ENCODE results near the gene SPINDOC. TPM values are rescaled to one million over a fixed set of nuclear protein-coding genes. Genes with fewer than 3 reads are reported as not detected.

Gene SPINDOC
- 17.5 TPM for total RNA-seq
- polyA plus RNA-seq = 11.7 TPM
- long read RNA-seq, donor 1 = 0 reads
- long read RNA-seq, donor 2 = 0 reads
- long read RNA-seq, donor 3, transcript SPINDOC-201 (6 exons, 2,024 nt) = major isoform, 11 of 16 reads
- long read RNA-seq, donor 3, partial matches to known transcripts = 5 of 16 reads
- long read RNA-seq, donor 3, other reads (novel, unspliced or antisense) = 0 of 16 reads
- long read RNA-seq, donor 4, partial matches to known transcripts = 0 of 1 reads
- long read RNA-seq, donor 4, other reads (novel, unspliced or antisense) = 0 of 1 reads
- long read RNA-seq, donor 5, transcript SPINDOC-201 (6 exons, 2,024 nt) = major isoform, 8 of 26 reads
- long read RNA-seq, donor 5, partial matches to known transcripts = 18 of 26 reads
- long read RNA-seq, donor 5, other reads (novel, unspliced or antisense) = 0 of 26 reads
- long read RNA-seq, donor 6, transcript SPINDOC-201 (6 exons, 2,024 nt) = major isoform, 5 of 5 reads
- long read RNA-seq, donor 6, partial matches to known transcripts = 0 of 5 reads
- long read RNA-seq, donor 6, other reads (novel, unspliced or antisense) = 0 of 5 reads
- long read RNA-seq, donor 7, partial matches to known transcripts = 6 of 10 reads
- long read RNA-seq, donor 7, other reads (novel, unspliced or antisense) = 0 of 10 reads
- long read RNA-seq, donor 8, partial matches to known transcripts = 0 of 1 reads
- long read RNA-seq, donor 8, other reads (novel, unspliced or antisense) = 0 of 1 reads
- long read RNA-seq, donor 9, partial matches to known transcripts = 0 of 4 reads
- long read RNA-seq, donor 9, other reads (novel, unspliced or antisense) = 0 of 4 reads
- long read RNA-seq, donor 10, partial matches to known transcripts = 5 of 7 reads
- long read RNA-seq, donor 10, other reads (novel, unspliced or antisense) = 0 of 7 reads

DNA sequence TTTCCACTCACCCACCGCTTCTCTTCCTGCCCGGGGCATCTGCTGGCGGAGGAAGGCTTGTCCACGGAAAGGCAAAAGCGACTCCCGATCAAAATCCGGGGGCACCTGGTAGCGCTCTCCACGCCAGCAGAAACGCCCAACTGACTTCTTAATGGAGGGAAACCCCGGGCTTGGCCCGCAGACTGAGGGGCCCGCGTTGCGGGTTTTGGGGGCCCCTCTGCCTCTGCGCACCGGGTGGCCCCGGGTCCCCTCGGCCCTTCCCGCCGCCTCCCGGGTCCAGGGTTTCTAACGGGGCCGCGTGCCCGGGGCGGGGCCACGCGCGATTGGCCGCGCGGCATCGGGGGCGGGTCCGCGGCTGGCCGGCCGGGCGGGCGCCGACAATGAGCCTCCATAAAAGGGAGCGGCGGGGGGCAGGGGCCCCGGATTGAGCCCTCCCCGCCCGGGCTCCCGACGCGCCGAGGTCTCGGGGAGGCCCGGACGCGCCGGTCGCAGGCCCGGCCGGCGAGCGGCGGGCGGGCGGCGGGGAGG, at the start of gene SPINDOC:
Gene SPINDOC, plus strand, starts transcription at position 422 of the 528 bp plus-strand sequence. CDS start 231 bp downstream, outside the sequence.
- Histone ChIP-seq H3K27ac (ENCODE audit: low read depth in 1 of 2, low read length in 1 of 2) (peak within 1 kb of the TSS; percentile 15 to 53), H3K9me3 (ENCODE audit: control insufficient read depth in 2 of 2, insufficient read depth in 1 of 2, low read length in 1 of 2) (no peaks in the 10 kb centered on the region), H3K27me3 (ENCODE audit: control insufficient read depth in 2 of 2, insufficient read depth in 1 of 2, low read length in 1 of 2) (peaks cover 0 to 9% of the 10 kb centered on the region in 2 donors), H3K4me3 (ENCODE audit: low read length in 2 of 2) (peak within 1 kb of the TSS; percentile 78 to 90), H3K4me1 (ENCODE audit: control insufficient read depth in 2 of 2, insufficient read depth in 2 of 2, low read length in 2 of 2) (peaks cover 9 to 18% of the 10 kb centered on the region in 2 donors), H3K36me3 (ENCODE audit: control insufficient read depth in 2 of 2, insufficient read depth in 2 of 2, low read length in 1 of 2) (peaks cover 17 to 25% of the 10 kb centered on the region in 2 donors)
- DNase-seq (ENCODE audit: low read depth in 6 of 9, low spot score in 9 of 9) = peak in 5 of 9 donors; percentile 28 to 67 (median 41)
- WGBS = under 1% methylated on average over 65 of the region's 65 CpGs

- H3K36me3 ChIP-seq (ENCODE audit: control insufficient read depth in 2 of 2, insufficient read depth in 2 of 2, low read length in 1 of 2) = peaks cover 32 to 39% of the 10 kb centered on the region in 2 donors
- H3K27ac ChIP-seq (ENCODE audit: low read depth in 1 of 2, low read length in 1 of 2) = no peak overlapping the region
- no peaks in the 10 kb centered on the region for H3K27me3 ChIP-seq (ENCODE audit: control insufficient read depth in 2 of 2, insufficient read depth in 1 of 2, low read length in 1 of 2)
- H3K4me1 ChIP-seq (ENCODE audit: control insufficient read depth in 2 of 2, insufficient read depth in 2 of 2, low read length in 2 of 2) = peaks cover 7 to 20% of the 10 kb centered on the region in 2 donors
- no peak for DNase-seq (ENCODE audit: low read depth in 6 of 9, low spot score in 9 of 9)
- WGBS = 96% methylated on average over 82 of the region's 82 CpGs
- H3K4me3 ChIP-seq (ENCODE audit: low read length in 2 of 2) = no peak overlapping the region
- H3K9me3 ChIP-seq (ENCODE audit: control insufficient read depth in 2 of 2, insufficient read depth in 1 of 2, low read length in 1 of 2) = no peaks in the 10 kb centered on the region
These were observed 49.5 kb upstream of the SPINDOC start for GRCh38 chr11:63763496-63764339.

- Histone ChIP-seq H3K27me3 (ENCODE audit: control insufficient read depth in 2 of 2, insufficient read depth in 1 of 2, low read length in 1 of 2) (peaks cover 0 to 1% of the 10 kb centered on the region in 2 donors), H3K9me3 (ENCODE audit: control insufficient read depth in 2 of 2, insufficient read depth in 1 of 2, low read length in 1 of 2) (no peaks in the 10 kb centered on the region), H3K4me1 (ENCODE audit: control insufficient read depth in 2 of 2, insufficient read depth in 2 of 2, low read length in 2 of 2) (peaks cover 7 to 20% of the 10 kb centered on the region in 2 donors), H3K4me3 (ENCODE audit: low read length in 2 of 2) (no peak overlapping the region), H3K27ac (ENCODE audit: low read depth in 1 of 2, low read length in 1 of 2) (no peak overlapping the region), H3K36me3 (ENCODE audit: control insufficient read depth in 2 of 2, insufficient read depth in 2 of 2, low read length in 1 of 2) (peaks cover 31 to 38% of the 10 kb centered on the region in 2 donors)
- WGBS = 97% methylated on average over 23 of the region's 23 CpGs
- no peak for DNase-seq (ENCODE audit: low read depth in 6 of 9, low spot score in 9 of 9)
These were observed 48.9 kb upstream of the SPINDOC start for GRCh38 chr11:63764340-63764678.

GRCh38 chr11:63764679-63765647, 48.3 kb upstream of the SPINDOC start:
- Histone ChIP-seq H3K4me1 (ENCODE audit: control insufficient read depth in 2 of 2, insufficient read depth in 2 of 2, low read length in 2 of 2) (peaks cover 12 to 24% of the 10 kb centered on the region in 2 donors), H3K9me3 (ENCODE audit: control insufficient read depth in 2 of 2, insufficient read depth in 1 of 2, low read length in 1 of 2) (no peaks in the 10 kb centered on the region), H3K27me3 (ENCODE audit: control insufficient read depth in 2 of 2, insufficient read depth in 1 of 2, low read length in 1 of 2) (peaks cover 3 to 8% of the 10 kb centered on the region in 2 donors), H3K27ac (ENCODE audit: low read depth in 1 of 2, low read length in 1 of 2) (no peak overlapping the region), H3K4me3 (ENCODE audit: low read length in 2 of 2) (no peak overlapping the region), H3K36me3 (ENCODE audit: control insufficient read depth in 2 of 2, insufficient read depth in 2 of 2, low read length in 1 of 2) (peaks cover 28 to 38% of the 10 kb centered on the region in 2 donors)
- no peak for DNase-seq (ENCODE audit: low read depth in 6 of 9, low spot score in 9 of 9)
- 97% methylated on average over 30 of the region's 30 CpGs for WGBS

GRCh38 chr11:63765688-63766241, 47.5 kb upstream of the SPINDOC start:
- Histone ChIP-seq H3K36me3 (ENCODE audit: control insufficient read depth in 2 of 2, insufficient read depth in 2 of 2, low read length in 1 of 2) (peaks cover 22 to 38% of the 10 kb centered on the region in 2 donors), H3K27me3 (ENCODE audit: control insufficient read depth in 2 of 2, insufficient read depth in 1 of 2, low read length in 1 of 2) (peaks cover 9 to 16% of the 10 kb centered on the region in 2 donors), H3K4me1 (ENCODE audit: control insufficient read depth in 2 of 2, insufficient read depth in 2 of 2, low read length in 2 of 2) (peaks cover 13 to 32% of the 10 kb centered on the region in 2 donors), H3K27ac (ENCODE audit: low read depth in 1 of 2, low read length in 1 of 2) (no peak overlapping the region), H3K9me3 (ENCODE audit: control insufficient read depth in 2 of 2, insufficient read depth in 1 of 2, low read length in 1 of 2) (no peaks in the 10 kb centered on the region), H3K4me3 (ENCODE audit: low read length in 2 of 2) (no peak overlapping the region)
- DNase-seq (ENCODE audit: low read depth in 6 of 9, low spot score in 9 of 9) = no peak
- WGBS = 95% methylated on average over 18 of the region's 18 CpGs

DNA sequence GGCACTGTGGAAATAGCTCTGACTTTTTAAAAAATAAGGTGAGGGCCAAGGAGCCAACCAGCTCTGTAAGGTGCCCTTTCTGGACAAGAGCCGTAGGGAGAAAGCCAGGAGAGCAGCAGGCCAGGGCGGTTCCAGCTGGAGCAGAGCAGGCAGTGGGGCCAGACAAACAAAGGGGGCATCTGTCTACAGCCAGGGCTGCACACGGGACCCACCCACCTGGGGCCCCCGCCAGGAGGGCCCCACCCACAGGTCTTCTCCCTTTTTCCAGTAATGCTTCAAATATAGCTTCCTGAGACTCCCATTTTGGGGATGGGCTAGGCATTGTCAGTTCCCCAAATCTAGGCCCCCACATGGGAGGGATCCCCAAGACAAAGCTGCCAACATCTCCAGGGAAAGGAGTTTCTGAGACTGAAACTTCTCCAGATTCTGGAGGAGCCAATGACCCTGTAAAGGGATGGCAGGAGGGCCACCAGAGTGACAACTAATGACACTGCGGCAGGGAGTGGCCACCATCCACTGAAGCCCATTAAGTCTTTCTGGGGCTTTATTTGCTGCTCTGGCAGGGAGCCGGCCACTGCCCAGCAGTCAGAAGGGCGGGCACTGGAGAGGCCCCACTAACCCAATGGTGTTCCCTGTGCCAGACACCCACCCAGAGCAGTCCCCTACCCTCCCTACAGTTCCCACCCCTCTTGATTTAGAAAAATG, 46.6 kb upstream of the SPINDOC start:
- peaks cover 13 to 24% of the 10 kb centered on the region in 2 donors for H3K27me3 ChIP-seq (ENCODE audit: control insufficient read depth in 2 of 2, insufficient read depth in 1 of 2, low read length in 1 of 2)
- 94% methylated on average over 7 of the region's 7 CpGs for WGBS
- H3K4me3 ChIP-seq (ENCODE audit: low read length in 2 of 2) = no peak overlapping the region
- H3K9me3 ChIP-seq (ENCODE audit: control insufficient read depth in 2 of 2, insufficient read depth in 1 of 2, low read length in 1 of 2) = no peaks in the 10 kb centered on the region
- no peak for DNase-seq (ENCODE audit: low read depth in 6 of 9, low spot score in 9 of 9)
- peaks cover 12 to 31% of the 10 kb centered on the region in 2 donors for H3K36me3 ChIP-seq (ENCODE audit: control insufficient read depth in 2 of 2, insufficient read depth in 2 of 2, low read length in 1 of 2)
- no peak overlapping the region for H3K27ac ChIP-seq (ENCODE audit: low read depth in 1 of 2, low read length in 1 of 2)
- H3K4me1 ChIP-seq (ENCODE audit: control insufficient read depth in 2 of 2, insufficient read depth in 2 of 2, low read length in 2 of 2) = peaks cover 13 to 34% of the 10 kb centered on the region in 2 donors

DNA sequence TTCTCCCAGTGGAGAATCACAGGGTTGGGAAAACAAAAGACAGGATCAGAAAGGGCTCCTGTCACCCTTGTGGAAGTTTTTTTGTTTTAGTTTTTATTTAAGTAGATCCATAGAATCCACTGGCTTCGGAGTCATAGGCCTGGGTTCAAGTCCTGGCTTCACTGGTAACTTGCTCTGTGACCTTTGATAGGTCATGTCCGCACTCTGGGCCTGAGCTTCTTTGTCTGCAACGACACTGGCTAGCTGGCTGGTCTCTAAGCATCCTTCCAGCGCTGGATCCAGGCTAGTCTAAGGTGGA, 46.0 kb upstream of the SPINDOC start:
- Histone ChIP-seq H3K27me3 (ENCODE audit: control insufficient read depth in 2 of 2, insufficient read depth in 1 of 2, low read length in 1 of 2) (peaks cover 13 to 24% of the 10 kb centered on the region in 2 donors), H3K9me3 (ENCODE audit: control insufficient read depth in 2 of 2, insufficient read depth in 1 of 2, low read length in 1 of 2) (no peaks in the 10 kb centered on the region), H3K36me3 (ENCODE audit: control insufficient read depth in 2 of 2, insufficient read depth in 2 of 2, low read length in 1 of 2) (peaks cover 7 to 26% of the 10 kb centered on the region in 2 donors), H3K4me3 (ENCODE audit: low read length in 2 of 2) (peak overlapping the region; percentile 71 to 96), H3K4me1 (ENCODE audit: control insufficient read depth in 2 of 2, insufficient read depth in 2 of 2, low read length in 2 of 2) (peaks cover 13 to 34% of the 10 kb centered on the region in 2 donors), H3K27ac (ENCODE audit: low read depth in 1 of 2, low read length in 1 of 2) (peak overlapping the region in 1 of 2 donors; percentile 25)
- no peak for DNase-seq (ENCODE audit: low read depth in 6 of 9, low spot score in 9 of 9)
- WGBS = 35% methylated on average over 4 of the region's 4 CpGs
